Spinal cord (tissue), 10 donors: Measurements from ENCODE around the gene STOML1. TPM values are rescaled to one million over a fixed set of nuclear protein-coding genes. Genes with fewer than 3 reads are reported as not detected.

Source experiments
- DNase-seq, 6 donors: peaks; one replicate each; pipeline versions ENCODE4 v3.0.0 to v3.0.0-alpha.2; 2013 to 2015; ENCODE audit warnings: low spot score in 6 of 6, low read depth in 4 of 6
- H3K27ac ChIP-seq: one replicate; pipeline ENCODE4 v1.5.1; 2013; ENCODE audit warnings: low read depth, low read length, control low read depth
- H3K27me3 ChIP-seq: one replicate; pipeline ENCODE4 v1.6.1; 2013; ENCODE audit warnings: low read length; ENCODE audit not compliant: control insufficient read depth, insufficient read depth
- H3K36me3 ChIP-seq: one replicate; pipeline ENCODE4 v1.6.1; 2013; ENCODE audit warnings: low read length; ENCODE audit not compliant: control insufficient read depth, insufficient read depth
- H3K4me1 ChIP-seq: one replicate; pipeline ENCODE4 v1.6.1; 2013; ENCODE audit warnings: low read length; ENCODE audit not compliant: control insufficient read depth, insufficient read depth
- H3K4me3 ChIP-seq: one replicate; pipeline ENCODE4 v1.5.1; 2013; ENCODE audit warnings: low read depth, low read length, control low read depth
- H3K9me3 ChIP-seq: one replicate; pipeline ENCODE4 v1.6.1; 2013; ENCODE audit warnings: low read length; ENCODE audit not compliant: control insufficient read depth, insufficient read depth
- whole genome bisulfite sequencing: methylation state at CpG from one replicate; pipeline ENCODE4 v1.1.5; 2013; ENCODE audit warnings: missing lambda C conversion rate; ENCODE audit not compliant: insufficient coverage; 5-methylcytosine and 5-hydroxymethylcytosine counted together
- long read RNA-seq, 4 donors: transcript quantifications; one replicate each; lab custom pipeline, GENCODE V29; 2026
- polyA plus RNA-seq, 2 donors: library from polyadenylated mRNA; unstranded; fragments of 120-200 nt; gene quantifications; one replicate each; pipeline ENCODE4 v1.2.1, GENCODE V29; 2013; ENCODE audit not compliant: insufficient read length in 2 of 2
- total RNA-seq, 2 donors: library from RNA; depleted of rRNA in 1 of 2; stranded (reverse); fragments of 120-200 nt in 1 of 2; fragments of >200 nt in 1 of 2; gene quantifications; one replicate each; pipeline versions ENCODE4 v1.2.3 to v1.2.4, GENCODE V29; 2013 to 2014
- donor health status: healthy.

STOML1 gene, protein sequence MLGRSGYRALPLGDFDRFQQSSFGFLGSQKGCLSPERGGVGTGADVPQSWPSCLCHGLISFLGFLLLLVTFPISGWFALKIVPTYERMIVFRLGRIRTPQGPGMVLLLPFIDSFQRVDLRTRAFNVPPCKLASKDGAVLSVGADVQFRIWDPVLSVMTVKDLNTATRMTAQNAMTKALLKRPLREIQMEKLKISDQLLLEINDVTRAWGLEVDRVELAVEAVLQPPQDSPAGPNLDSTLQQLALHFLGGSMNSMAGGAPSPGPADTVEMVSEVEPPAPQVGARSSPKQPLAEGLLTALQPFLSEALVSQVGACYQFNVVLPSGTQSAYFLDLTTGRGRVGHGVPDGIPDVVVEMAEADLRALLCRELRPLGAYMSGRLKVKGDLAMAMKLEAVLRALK
- 10 to 100 TPM; 26.8 to 32.0 TPM for total RNA-seq
- polyA plus RNA-seq: 10 to 100 TPM; 57.5 to 57.9 TPM
- long read RNA-seq, donor 1, full-length matches to known transcripts: 15 of 22 reads
- long read RNA-seq, donor 1, partial matches to known transcripts: 7 of 22 reads
- long read RNA-seq, donor 1, other reads (novel, unspliced or antisense): 0 of 22 reads
- long read RNA-seq, donor 2, full-length matches to known transcripts: 3 of 3 reads
- long read RNA-seq, donor 2, partial matches to known transcripts: 0 of 3 reads
- long read RNA-seq, donor 2, other reads (novel, unspliced or antisense): 0 of 3 reads
- long read RNA-seq, donor 3, full-length matches to known transcripts: 4 of 4 reads
- long read RNA-seq, donor 3, partial matches to known transcripts: 0 of 4 reads
- long read RNA-seq, donor 3, other reads (novel, unspliced or antisense): 0 of 4 reads
- long read RNA-seq, donor 4, partial matches to known transcripts: 0 of 2 reads
- long read RNA-seq, donor 4, other reads (novel, unspliced or antisense): 0 of 2 reads

DNA sequence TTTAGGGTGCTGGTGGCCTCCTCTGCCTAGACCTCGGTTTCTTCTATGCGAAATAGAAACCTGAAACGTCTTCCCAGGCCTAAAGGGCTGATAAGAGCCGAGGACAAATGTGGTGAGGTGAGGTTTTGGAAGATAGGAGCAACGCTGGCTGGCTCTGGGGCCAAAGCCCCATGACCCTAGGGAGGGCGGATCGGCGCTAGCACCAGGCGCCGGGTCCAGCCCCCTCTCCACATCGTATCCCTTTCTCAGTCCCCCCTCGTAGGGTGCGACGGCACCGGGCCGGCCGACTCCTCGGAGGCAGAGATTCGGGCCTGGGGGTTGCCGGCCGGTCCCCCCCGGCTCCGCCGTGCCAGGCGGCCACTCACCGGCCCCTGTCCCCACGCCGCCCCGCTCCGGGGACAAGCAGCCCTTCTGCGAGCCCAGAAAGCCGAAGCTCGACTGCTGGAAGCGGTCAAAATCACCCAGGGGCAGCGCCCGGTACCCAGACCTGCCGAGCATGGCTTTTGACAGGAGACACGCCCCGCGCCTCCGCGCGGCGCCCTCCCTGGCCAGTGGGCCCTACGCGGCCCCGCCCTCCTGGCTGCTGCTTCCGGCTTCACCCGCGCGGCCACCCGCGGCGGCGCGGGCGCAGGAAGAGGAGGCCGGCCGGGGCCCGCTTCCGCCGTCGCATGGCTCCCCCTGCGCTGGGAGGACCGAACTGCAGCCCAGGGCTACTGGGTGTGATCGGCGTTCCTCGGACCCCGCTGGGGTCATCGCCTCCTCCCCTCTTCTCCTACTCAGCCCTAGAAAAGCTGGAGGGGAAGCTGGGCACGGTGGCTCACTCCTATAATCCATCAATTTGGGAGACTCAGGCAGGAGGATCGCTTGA, at the start of gene STOML1:
Gene STOML1 (minus strand): TSS at position 570 of the 868 bp plus-strand sequence. CDS start 72 bp downstream, at position 498.
- DNase-seq: peak; percentile 72 to 97 (median 88)
- H3K27ac ChIP-seq: peak within 1 kb of the TSS; percentile 43
- H3K27me3 ChIP-seq: no peaks in the 10 kb centered on the region
- H3K36me3 ChIP-seq: peaks cover 19% of the 10 kb centered on the region
- no peaks in the 10 kb centered on the region for H3K9me3 ChIP-seq
- H3K4me1 ChIP-seq: peaks cover 53% of the 10 kb centered on the region
- H3K4me3 ChIP-seq: peak within 1 kb of the TSS; percentile 65
- under 1% methylated on average over 65 of the region's 72 CpGs for whole genome bisulfite sequencing

DNA sequence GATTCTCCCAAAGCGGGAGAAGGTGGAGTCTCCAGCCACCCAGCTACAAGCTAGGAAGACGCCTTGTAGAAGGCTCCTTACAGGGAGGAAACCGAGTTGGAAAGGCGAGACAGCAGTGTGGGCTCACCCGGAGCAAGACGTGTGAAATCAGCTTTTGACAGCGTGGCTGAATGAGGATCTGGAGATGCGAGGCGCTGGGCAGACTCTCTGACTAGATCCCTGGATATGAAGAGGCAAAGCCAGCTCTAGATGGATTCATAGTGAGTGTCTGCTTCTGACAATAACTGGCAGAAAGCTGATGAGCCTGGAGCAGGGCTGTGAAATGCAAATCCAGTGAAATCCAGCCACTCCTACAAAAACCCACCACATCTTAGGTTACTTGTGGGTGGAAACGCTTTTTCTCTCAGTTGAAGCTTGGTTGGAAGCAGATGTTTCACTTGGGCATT, 49.2 kb upstream of the STOML1 start:
- H3K36me3 ChIP-seq: peaks cover 58% of the 10 kb centered on the region
- 82% methylated on average over 9 of the region's 10 CpGs for WGBS
- H3K9me3 ChIP-seq: no peaks in the 10 kb centered on the region
- no peak for DNase-seq
- no peaks in the 10 kb centered on the region for H3K27me3 ChIP-seq
- H3K27ac ChIP-seq: no peak overlapping the region
- H3K4me1 ChIP-seq: peaks cover 17% of the 10 kb centered on the region
- no peak overlapping the region for H3K4me3 ChIP-seq

DNA sequence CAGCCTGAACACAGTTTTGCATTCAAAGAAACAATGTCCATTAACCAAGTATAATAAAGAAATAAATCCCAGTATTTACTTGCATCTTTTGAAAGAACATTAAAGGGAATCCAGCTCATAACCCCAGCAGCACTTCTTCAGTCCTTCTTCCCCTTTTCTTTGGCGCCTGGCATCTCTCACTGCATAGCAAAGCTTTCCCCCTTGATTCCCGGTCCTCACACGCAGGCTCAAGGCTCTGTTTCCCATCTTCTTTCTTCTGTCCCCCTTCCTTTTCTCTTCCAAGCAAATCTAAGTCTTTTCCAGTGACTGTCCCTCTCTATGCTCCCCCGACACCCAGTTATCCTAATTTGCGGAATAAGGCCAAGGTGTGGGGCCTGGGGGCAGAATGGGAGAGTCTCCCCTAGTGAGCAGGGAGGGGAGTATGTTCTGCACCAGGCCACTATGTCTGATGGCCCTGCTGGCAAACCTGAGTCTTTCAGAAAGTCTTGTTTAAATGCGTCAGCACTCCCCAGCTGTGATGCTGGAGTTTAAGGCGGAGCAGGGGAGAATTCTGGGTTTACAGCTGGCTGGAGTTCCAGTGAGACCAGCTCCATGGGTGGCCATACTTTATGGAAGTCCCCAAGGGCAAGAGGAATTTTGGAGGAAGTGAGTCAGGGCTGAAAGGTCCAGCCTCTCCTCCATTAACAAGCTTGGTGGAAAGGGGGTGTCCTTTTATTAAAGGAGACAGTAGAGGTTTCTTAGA, 48.2 kb upstream of the STOML1 start:
- peak in 1 of 6 donors; percentile 44 for DNase-seq
- H3K9me3 ChIP-seq: no peaks in the 10 kb centered on the region
- peaks cover 62% of the 10 kb centered on the region for H3K36me3 ChIP-seq
- H3K27ac ChIP-seq: no peak overlapping the region
- WGBS: 72% methylated on average over 5 of the region's 7 CpGs
- no peaks in the 10 kb centered on the region for H3K27me3 ChIP-seq
- H3K4me1 ChIP-seq: peaks cover 18% of the 10 kb centered on the region
- no peak overlapping the region for H3K4me3 ChIP-seq

DNA sequence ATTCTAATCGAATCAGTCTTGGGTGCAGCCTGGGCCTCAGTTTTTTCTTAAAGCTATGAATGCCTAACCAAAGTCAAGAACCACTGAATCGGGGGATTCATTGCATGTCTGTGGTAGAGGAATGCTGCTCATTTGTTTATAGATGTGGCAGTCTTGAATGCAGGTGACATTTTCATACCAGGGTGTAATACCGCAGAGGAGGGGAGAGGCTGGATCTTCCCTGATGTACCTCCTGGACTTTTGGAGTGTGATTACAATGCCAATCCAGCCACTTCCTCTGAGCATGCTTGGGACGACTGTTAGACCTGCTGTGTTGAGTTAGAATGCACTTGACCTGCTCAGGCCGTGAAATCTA, 47.5 kb upstream of the STOML1 start:
- no peak overlapping the region for H3K27ac ChIP-seq
- H3K4me1 ChIP-seq: peaks cover 18% of the 10 kb centered on the region
- 78% methylated on average over 3 of the region's 5 CpGs for WGBS
- no peak for DNase-seq
- H3K27me3 ChIP-seq: no peaks in the 10 kb centered on the region
- peaks cover 62% of the 10 kb centered on the region for H3K36me3 ChIP-seq
- H3K4me3 ChIP-seq: no peak overlapping the region
- no peaks in the 10 kb centered on the region for H3K9me3 ChIP-seq

DNA sequence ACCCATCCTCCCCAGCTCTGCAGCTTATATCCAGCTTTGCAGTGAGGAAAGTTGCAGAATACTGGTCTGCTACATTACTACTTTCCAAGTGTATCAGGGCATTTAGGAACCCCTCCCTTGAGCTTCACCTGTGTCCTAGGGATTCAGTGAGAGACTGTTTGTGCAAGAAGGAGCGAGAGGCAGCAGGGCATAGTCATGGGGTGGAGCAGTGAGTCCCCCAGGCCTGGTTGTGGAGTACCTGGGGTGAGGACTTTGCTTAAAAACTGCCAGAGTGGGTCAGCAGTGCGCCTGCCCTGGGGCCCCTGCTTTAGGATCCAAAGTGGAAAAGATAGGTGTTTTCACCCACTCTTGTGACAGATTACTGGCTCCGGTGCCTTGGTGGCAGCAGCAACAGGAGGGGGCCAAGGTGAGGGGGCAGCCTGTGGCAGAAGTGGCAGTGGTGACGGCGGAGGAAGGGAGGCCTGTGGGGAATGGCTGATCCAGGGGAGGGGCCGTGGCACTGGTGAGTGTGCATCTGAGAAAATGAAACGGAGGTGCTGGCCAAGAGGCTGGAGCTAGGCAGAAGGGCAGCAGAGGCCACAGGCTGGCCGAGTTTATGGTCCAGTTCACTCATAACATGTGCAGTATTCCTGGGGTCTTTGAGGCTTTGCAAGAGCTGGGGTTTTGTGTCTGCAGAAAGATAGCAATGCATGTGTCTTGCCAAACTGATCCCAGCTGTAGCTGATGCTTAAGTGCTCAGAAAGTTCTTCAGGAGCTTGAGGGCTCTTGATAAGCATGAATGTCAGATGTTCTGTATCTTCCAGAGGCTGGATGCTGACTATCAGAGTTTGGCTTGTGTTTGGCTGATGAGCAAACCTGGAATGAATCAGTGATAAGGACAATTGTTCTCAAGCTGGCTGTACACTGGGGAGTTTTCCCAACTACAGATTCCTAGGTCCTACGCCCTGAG, 46.9 kb upstream of the STOML1 start:
- Histone ChIP-seq H3K4me3 (no peak overlapping the region), H3K27me3 (no peaks in the 10 kb centered on the region), H3K27ac (no peak overlapping the region), H3K9me3 (no peaks in the 10 kb centered on the region), H3K4me1 (peaks cover 18% of the 10 kb centered on the region), H3K36me3 (peaks cover 62% of the 10 kb centered on the region)
- DNase-seq: no peak
- 83% methylated on average over 9 of the region's 9 CpGs for WGBS

DNA sequence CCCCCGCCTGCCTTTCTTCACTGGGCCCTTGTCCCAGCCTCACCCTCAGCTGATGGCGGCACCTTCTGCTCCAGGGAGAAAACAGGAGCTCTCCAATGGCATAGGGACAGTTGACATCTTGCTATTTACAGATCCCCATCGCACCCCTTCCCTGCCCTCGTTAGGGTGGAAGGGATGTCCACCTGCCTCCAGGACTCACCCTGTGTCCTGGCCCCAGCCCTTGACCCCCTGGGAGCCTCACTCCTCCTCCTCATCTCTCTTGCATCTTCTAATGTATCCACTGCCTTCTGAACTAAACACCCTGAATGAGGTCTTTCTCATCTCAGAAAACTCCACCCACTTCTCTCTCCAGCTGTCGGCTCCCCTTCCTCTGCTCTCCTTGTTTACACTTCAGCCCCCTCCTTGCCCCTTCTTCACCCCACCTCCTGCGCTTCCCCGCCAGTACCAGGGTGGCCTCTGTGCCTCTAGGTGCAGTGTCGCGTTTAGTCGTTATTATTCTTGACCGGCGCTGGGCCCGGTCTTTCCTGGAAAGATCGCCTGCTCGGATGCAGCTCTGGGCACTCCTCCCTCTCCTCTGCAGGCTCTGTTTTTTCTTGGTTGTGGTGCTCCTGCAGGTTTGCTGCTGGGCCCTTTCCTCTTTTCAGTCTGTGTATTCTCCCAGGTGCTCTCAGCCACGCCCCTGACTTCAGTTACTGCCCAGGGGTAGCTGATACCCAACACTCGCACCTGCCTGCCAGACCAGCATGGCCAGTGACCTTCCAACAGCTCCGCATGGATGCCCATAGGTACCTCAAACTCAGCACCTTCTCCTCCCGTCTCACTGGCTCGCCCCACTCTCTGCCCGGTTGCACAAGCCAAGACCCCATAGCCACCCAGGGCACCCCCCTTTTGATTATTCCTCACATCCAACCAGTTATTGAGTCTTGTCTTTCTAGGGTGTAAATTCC, 45.3 kb upstream of the STOML1 start:
- Histone ChIP-seq H3K9me3 (no peaks in the 10 kb centered on the region), H3K4me1 (peaks cover 18% of the 10 kb centered on the region), H3K27me3 (no peaks in the 10 kb centered on the region), H3K27ac (no peak overlapping the region), H3K4me3 (no peak overlapping the region), H3K36me3 (peaks cover 63% of the 10 kb centered on the region)
- DNase-seq: peak in 1 of 6 donors; percentile 3
- WGBS: 65% methylated on average over 18 of the region's 21 CpGs

DNA sequence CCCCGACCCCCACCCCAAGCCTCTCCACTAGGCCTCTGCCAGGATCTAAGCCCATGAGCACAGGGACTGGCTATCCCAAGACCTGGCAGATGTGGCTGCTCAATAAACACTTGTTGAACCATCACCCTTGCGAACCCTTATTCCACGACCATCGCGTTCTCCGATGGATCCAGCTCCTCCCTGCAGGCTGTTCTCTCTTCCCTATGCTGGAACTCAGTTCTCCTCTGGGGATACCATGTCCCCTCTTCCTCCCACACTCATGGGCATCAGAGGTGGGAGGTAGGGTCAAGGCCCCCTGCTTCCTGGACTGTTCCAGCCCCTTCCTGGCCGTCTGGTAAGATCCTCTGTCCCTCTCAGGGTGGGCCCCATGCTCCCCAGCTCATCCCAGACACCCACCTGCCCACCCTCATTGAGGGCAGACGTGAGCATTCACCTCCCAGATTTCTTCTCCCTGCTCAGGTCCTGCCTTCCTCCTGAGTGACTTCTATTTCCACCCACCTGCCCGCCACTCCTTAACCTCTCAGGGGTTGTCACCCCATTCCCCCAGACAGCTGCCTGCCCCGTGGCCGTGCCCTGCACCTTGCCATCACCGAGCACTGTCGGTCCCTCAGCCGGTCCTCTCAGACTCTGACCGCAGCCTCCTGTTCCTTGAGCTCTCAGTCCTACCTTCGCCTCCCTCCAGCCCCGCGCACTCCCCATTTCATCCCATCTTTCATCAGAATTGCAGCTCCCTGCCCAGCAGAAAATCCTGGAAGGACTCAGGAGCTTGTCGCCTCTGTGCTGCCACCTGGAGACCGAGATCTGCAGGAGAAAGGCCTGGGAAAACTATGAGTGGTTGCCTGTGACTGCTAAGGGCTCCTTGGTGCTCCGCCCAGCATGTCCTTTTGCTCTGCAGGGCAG, 44.4 kb upstream of the STOML1 start:
- peak in 5 of 6 donors; percentile 39 to 87 (median 56) for DNase-seq
- no peaks in the 10 kb centered on the region for H3K9me3 ChIP-seq
- H3K27me3 ChIP-seq: no peaks in the 10 kb centered on the region
- peaks cover 18% of the 10 kb centered on the region for H3K4me1 ChIP-seq
- peaks cover 65% of the 10 kb centered on the region for H3K36me3 ChIP-seq
- no peak overlapping the region for H3K4me3 ChIP-seq
- WGBS: 61% methylated on average over 21 of the region's 21 CpGs
- no peak overlapping the region for H3K27ac ChIP-seq
